ENCODE results near the gene EEF1B2.
"Not testable (repeated sequence)": the region's sequence is repeated elsewhere in the genome, so short reads cannot be mapped to it uniquely, and the experiment has no call there.

EEF1B2 gene

GRCh38 chr2:206164261-206164862 is 4.7 kb downstream of the EEF1B2 start:
- peak; percentile 8 for DNase-seq (ENCODE audit: low read depth, low spot score)

- DNase-seq (ENCODE audit: low read depth, low spot score): not testable (repeated sequence)
Measured at GRCh38 chr2:206168230-206168629, 8.5 kb downstream of the EEF1B2 start.

GRCh38 chr2:206171624-206172397 is 12.1 kb downstream of the EEF1B2 start:
- DNase-seq (ENCODE audit: low read depth, low spot score): not testable (repeated sequence)

- no peak for DNase-seq (ENCODE audit: low read depth, low spot score)
Measured at GRCh38 chr2:206173147-206173546, 13.5 kb downstream of the EEF1B2 start.

GRCh38 chr2:206176121-206176520 is 16.4 kb downstream of the EEF1B2 start:
- DNase-seq (ENCODE audit: low read depth, low spot score): no peak

GRCh38 chr2:206176901-206177300 is 17.2 kb downstream of the EEF1B2 start:
- DNase-seq (ENCODE audit: low read depth, low spot score): no peak

GRCh38 chr2:206181526-206181925 is 21.8 kb downstream of the EEF1B2 start:
- DNase-seq (ENCODE audit: low read depth, low spot score): not testable (repeated sequence)

- no peak for DNase-seq (ENCODE audit: low read depth, low spot score)
Measured at GRCh38 chr2:206189691-206190090, 30.0 kb downstream of the EEF1B2 start.

GRCh38 chr2:206190111-206190510 is 30.4 kb downstream of the EEF1B2 start:
- DNase-seq (ENCODE audit: low read depth, low spot score): no peak

GRCh38 chr2:206190689-206191088 is 31.0 kb downstream of the EEF1B2 start:
- no peak for DNase-seq (ENCODE audit: low read depth, low spot score)

- no peak for DNase-seq (ENCODE audit: low read depth, low spot score)
Measured at GRCh38 chr2:206192157-206192556, 32.5 kb downstream of the EEF1B2 start.

GRCh38 chr2:206193671-206194357 is 34.1 kb downstream of the EEF1B2 start:
- DNase-seq (ENCODE audit: low read depth, low spot score): no peak

- no peak for DNase-seq (ENCODE audit: low read depth, low spot score)
Measured at GRCh38 chr2:206198677-206199076, 39.0 kb downstream of the EEF1B2 start.

GRCh38 chr2:206201075-206201848 is 41.6 kb downstream of the EEF1B2 start:
- DNase-seq (ENCODE audit: low read depth, low spot score): no peak

- DNase-seq (ENCODE audit: low read depth, low spot score): peak; percentile 85
Measured at GRCh38 chr2:206202446-206202845, 42.8 kb downstream of the EEF1B2 start.

GRCh38 chr2:206203331-206203730 is 43.6 kb downstream of the EEF1B2 start:
- peak; percentile 88 for DNase-seq (ENCODE audit: low read depth, low spot score)

GRCh38 chr2:206204710-206205109 is 45.0 kb downstream of the EEF1B2 start:
- no peak for DNase-seq (ENCODE audit: low read depth, low spot score)

- DNase-seq (ENCODE audit: low read depth, low spot score): not testable (repeated sequence)
Measured at GRCh38 chr2:206207316-206207715, 47.6 kb downstream of the EEF1B2 start.

- no peak for DNase-seq (ENCODE audit: low read depth, low spot score)
Measured at GRCh38 chr2:206208900-206209299, 49.2 kb downstream of the EEF1B2 start.

- no peak for DNase-seq (ENCODE audit: low read depth, low spot score)
Measured at GRCh38 chr2:206211657-206212255, 52.1 kb downstream of the EEF1B2 start.
